AG10803 (cell line): ENCODE data around the gene C1orf198.

Experiments
- DNase-seq: peaks from one replicate; pipeline ENCODE4 v3.0.0; 2010; ENCODE audit warnings: low read depth
- H3K4me3 ChIP-seq: 2 replicates; pipeline ENCODE4 v1.5.1; 2011; ENCODE audit warnings: mild to moderate bottlenecking, low read length, control low read depth
- TF ChIP-seq, protein P1 (sequence below): conservative IDR thresholded peaks from 2 replicates; pipeline ENCODE4 v1.5.1; 2011; ENCODE audit warnings: mild to moderate bottlenecking, low read length, control low read depth, inconsistent platforms

C1orf198 gene

DNA sequence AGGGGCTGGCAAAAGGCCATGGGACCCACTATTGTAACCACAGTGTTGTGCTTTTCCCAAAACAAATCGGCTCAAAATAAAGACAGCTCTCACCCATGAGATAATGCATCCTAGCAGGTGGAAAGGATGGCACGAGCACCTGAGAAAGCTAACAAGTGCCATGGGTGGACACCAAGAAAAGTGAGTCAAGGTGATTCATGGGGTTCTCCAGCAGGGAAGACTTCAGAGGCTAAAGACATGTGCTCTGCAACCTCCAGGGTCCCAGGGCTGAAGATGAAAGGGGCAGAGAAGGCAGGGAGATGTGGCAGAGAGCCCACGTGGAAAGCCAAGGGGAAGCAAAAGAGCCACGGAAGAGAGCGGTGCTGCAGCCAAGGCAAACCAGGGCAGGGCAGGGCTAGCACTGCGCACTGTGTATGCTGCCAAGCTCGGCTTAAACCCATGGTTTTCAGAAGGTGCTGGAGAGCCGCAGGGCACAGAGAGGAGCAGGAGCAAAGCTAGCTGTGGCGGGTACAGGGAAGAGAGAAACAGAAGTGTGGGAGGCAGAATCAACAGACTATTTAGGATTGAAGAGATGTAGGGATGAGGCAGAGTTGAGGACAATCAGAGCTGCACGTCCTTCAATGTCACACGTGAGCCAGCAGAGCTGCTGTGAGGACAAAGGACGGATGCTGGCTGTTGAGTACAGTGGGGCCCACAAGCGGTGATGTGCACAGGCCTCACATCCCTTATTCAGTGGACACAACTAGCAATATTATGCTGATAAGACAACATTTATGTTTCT lies 41.8 kb upstream of the C1orf198 start:
- TF ChIP-seq, protein P1, sequence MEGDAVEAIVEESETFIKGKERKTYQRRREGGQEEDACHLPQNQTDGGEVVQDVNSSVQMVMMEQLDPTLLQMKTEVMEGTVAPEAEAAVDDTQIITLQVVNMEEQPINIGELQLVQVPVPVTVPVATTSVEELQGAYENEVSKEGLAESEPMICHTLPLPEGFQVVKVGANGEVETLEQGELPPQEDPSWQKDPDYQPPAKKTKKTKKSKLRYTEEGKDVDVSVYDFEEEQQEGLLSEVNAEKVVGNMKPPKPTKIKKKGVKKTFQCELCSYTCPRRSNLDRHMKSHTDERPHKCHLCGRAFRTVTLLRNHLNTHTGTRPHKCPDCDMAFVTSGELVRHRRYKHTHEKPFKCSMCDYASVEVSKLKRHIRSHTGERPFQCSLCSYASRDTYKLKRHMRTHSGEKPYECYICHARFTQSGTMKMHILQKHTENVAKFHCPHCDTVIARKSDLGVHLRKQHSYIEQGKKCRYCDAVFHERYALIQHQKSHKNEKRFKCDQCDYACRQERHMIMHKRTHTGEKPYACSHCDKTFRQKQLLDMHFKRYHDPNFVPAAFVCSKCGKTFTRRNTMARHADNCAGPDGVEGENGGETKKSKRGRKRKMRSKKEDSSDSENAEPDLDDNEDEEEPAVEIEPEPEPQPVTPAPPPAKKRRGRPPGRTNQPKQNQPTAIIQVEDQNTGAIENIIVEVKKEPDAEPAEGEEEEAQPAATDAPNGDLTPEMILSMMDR: no peak
- no peak for DNase-seq
- no peak overlapping the region for H3K4me3 ChIP-seq

DNA sequence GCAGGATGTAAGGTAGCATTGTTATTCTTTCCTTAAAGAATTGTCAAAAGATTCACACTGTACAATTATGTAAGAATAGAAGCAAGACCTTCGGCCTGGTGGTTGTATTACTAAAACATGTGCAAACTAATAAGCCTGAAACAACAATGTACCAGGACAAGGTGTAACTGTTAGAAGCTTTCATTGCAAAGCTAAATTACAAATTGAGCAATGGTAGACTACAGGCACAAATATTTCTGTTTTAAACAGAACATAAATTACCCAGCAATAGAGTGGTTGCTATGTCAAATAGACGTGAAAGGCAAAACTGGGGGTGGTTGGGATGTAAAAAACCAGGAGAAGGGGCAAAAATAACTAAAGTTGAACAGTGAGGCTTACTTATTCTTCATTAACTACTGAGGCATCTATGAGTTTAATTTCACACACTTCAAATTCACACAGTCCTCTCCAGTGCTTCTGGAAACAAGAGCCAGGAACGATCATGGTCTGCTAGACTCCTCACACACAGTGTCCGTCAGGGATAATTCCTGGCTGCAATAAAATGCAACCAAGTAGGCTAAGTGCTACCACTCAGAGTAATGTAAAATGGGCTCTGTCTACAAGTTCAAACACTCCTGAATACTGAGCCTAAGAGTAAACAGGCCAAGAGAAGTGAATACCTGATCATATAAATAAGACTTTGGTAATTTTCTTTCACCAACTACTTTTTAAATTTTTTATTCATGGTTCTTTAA lies 39.3 kb upstream of the C1orf198 start:
- TF ChIP-seq, protein P1: no peak
- H3K4me3 ChIP-seq: no peak overlapping the region
- peak; percentile 25 for DNase-seq

DNA sequence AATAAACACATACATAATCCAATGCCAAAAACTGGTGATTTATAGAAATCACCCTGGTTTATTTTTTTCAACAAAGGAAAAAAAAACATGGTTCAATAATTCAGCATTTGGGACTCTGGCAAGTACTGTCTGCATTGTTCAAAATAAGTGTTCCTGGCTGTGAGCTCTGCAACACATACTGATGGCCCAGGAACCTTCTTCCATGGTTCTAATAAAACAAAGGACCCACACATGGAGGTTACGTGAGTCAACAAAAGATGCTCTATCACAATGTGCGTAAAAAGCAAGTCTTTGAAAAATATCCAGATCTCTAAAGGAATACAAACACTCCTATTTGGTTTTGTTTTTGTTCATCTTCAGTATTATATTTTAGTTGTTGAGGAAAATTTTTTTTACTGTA lies 37.9 kb upstream of the C1orf198 start:
- no peak for DNase-seq
- TF ChIP-seq, protein P1: no peak
- H3K4me3 ChIP-seq: no peak overlapping the region

DNA sequence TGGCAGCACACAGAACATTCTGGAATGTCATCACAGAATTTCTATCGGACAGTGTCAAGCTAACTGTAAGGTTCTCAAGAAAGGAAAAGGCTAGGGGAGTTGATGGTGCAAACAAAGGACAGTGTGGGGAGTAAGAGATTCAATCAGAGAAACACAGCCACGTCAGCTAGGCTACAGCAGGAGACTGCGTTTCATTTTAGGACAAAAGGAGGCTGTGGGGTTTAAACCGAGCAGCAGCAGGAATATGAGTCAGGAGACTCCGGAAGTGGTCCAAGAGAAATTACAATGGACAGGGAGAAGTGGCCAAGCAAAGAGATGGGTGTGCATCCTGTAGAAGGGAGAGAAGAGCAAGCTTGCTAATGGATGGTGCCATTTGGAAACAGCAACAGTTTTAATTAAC lies 37.4 kb upstream of the C1orf198 start:
- DNase-seq: peak; percentile 56
- H3K4me3 ChIP-seq: no peak overlapping the region
- TF ChIP-seq, protein P1: no peak

DNA sequence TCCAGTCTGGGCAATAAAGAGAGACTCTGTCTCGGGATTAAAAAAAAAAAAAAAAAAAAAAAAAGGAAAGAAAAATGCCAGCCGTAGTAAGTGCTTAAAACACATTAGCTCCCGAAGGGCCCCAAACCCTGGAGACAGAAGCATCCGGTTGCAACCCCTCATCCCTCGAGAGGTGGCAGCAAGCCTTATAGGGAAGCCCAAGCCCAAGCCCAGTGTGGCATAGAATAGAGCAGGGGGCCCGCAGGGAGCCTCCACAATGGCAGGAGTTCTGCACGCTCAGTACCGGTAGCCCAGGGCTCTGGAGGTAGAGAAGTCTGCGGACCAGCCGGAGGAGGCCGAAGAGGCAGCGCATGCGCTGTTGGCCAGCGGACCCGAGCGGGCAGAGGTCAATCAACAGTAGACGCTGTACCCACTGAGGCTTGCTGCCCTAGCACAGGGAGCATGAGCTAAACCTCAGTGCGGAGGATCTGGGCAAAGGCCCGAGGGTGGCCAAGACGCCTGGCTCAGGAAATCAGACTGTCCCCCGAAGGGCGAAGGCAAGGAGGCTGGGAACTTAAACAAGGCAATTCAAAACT lies 34.1 kb upstream of the C1orf198 start:
- no peak for DNase-seq
- TF ChIP-seq, protein P1: no peak
- no peak overlapping the region for H3K4me3 ChIP-seq

DNA sequence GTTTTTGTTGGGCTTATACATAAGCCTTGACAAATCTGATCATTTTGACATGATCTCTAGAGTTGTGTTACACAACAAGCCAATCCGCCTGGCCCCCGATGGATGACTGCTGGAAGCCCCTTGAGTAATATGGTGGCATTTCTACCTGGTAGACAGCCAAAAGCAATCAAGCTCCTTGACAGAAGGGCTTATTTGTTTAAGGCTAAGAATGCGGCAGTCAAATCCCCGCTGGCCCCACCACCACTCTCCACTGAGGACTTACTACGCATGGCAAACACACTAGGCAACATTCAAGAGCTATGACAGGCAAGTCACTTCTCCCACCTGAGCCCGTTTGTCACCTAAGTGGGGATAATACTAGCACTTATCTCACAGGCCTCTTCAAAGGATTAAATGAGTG lies 33.4 kb upstream of the C1orf198 start:
- TF ChIP-seq, protein P1: no peak
- no peak for DNase-seq
- H3K4me3 ChIP-seq: no peak overlapping the region
